K562 (cell line): ENCODE measurements around the gene SND1. TPM values are rescaled to one million over a fixed set of nuclear protein-coding genes. Genes with fewer than 3 reads are reported as not detected.

ENCODE experiments used
- ATAC-seq: fragments of 200-7000 bp; cut with Tn5 transposase; 3 replicates; pipeline ENCODE4 v1.9.1; 2020; ENCODE audit warnings: moderate library complexity
- BruUV-seq: library from RNA; stranded (reverse); fragments of 400-500 nt; replicated peaks from 2 replicates; lab custom pipeline; 2021; lab: Mats Ljungman, UMichigan
- CTCF ChIA-PET: fragments of 300-600 bp; formaldehyde crosslinking; extraction: SDS; loops from one replicate; lab custom pipeline; 2021; ENCODE audit warnings: low intra/inter-chr PET ratio; lab: Yijun Ruan, JAX
- POLR2A ChIA-PET: fragments of 300-600, 350-650 bp; sonication (Branson Sonifier 250); formaldehyde crosslinking; extraction: SDS; loops from one replicate; lab custom pipeline; 2021; ENCODE audit warnings: antibody characterized with exemption, inconsistent platforms; lab: Yijun Ruan, JAX
- DNase-seq, 4 experiments: peaks; one replicate each; pipeline versions ENCODE4 v3.0.0 to v3.0.0-alpha.2; 2011 to 2018; ENCODE audit warnings: low spot score in 3 of 4, mixed read lengths in 3 of 4; ENCODE audit errors: extremely low read depth in 1 of 4
- FAIRE-seq: peaks from 2 replicates; lab custom pipeline; 2011; peaks lifted over from hg19 to GRCh38; lab: Jason Lieb, UNC
- H2AFZ ChIP-seq: 2 replicates; pipeline ENCODE4 v1.6.0; 2011; ENCODE audit warnings: low read depth, low read length, control low read depth, inconsistent platforms
- H3K27ac ChIP-seq: fragments of 200-600 bp; 3 replicates; pipeline ENCODE4 v1.8.0; 2011; ENCODE audit warnings: low read depth, mild to moderate bottlenecking, control low read depth, inconsistent platforms, low read length, moderate library complexity, mixed read lengths; ENCODE audit errors: extremely low read depth
- H3K27me3 ChIP-seq, 2 experiments: fragments of 300-600 bp in 1 of 2; 2 replicates in 1 of 2; 3 replicates in 1 of 2; pipeline versions ENCODE4 v1.6.0 to v1.8.0; 2011; ENCODE audit warnings: inconsistent platforms in 2 of 2, low read length in 2 of 2, mild to moderate bottlenecking in 1 of 2, mixed read lengths in 1 of 2, moderate library complexity in 1 of 2; ENCODE audit not compliant: control insufficient read depth in 2 of 2, insufficient read depth in 2 of 2
- H3K36me3 ChIP-seq: fragments of 300-600 bp; 3 replicates; pipeline ENCODE4 v1.8.0; 2011; ENCODE audit warnings: mild to moderate bottlenecking, low read length, inconsistent platforms; ENCODE audit not compliant: control insufficient read depth, insufficient read depth
- H3K4me1 ChIP-seq, 2 experiments: fragments of 200-600 bp in 1 of 2; replicated peaks in 1 of 2; 2 replicates in 1 of 2; 3 replicates in 1 of 2; pipeline versions ENCODE4 v1.5.1 to v1.8.0; 2011; ENCODE audit warnings: inconsistent platforms in 2 of 2, low read length in 2 of 2, mild to moderate bottlenecking in 1 of 2, mixed read lengths in 1 of 2, moderate library complexity in 1 of 2; ENCODE audit not compliant: control insufficient read depth in 2 of 2, insufficient read depth in 2 of 2
- H3K4me2 ChIP-seq: 2 replicates; pipeline ENCODE4 v1.6.1; 2011; ENCODE audit warnings: low read length, control low read depth, inconsistent platforms, mixed read lengths; ENCODE audit not compliant: insufficient read depth
- H3K4me3 ChIP-seq: fragments of 200-600 bp; sonication (generic), shearing (Covaris generic); 2 replicates; pipeline ENCODE4 v1.5.1; 2016; ENCODE audit warnings: control low read depth, inconsistent platforms
- H3K79me2 ChIP-seq: fragments of 200-600 bp; 3 replicates; pipeline ENCODE4 v1.8.0; 2011; ENCODE audit warnings: low read length, inconsistent platforms; ENCODE audit not compliant: control insufficient read depth, insufficient read depth
- H3K9ac ChIP-seq, 2 experiments: 2 replicates each; pipeline versions ENCODE4 v1.6.0 to v1.6.1; 2011; ENCODE audit warnings: low read depth in 2 of 2, low read length in 2 of 2, control low read depth in 1 of 2, inconsistent platforms in 1 of 2, mild to moderate bottlenecking in 1 of 2, mixed read lengths in 1 of 2; ENCODE audit not compliant: insufficient read depth in 1 of 2
- H3K9me1 ChIP-seq: one replicate; pipeline ENCODE4 v1.6.0; 2011; ENCODE audit warnings: inconsistent platforms, mild to moderate bottlenecking, low read length, moderate library complexity; ENCODE audit not compliant: control insufficient read depth, insufficient read depth
- H3K9me3 ChIP-seq: replicated peaks from 2 replicates; pipeline ENCODE4 v1.5.1; 2011; ENCODE audit warnings: low read depth, low read length, inconsistent platforms; ENCODE audit not compliant: control insufficient read depth, insufficient read depth
- H4K20me1 ChIP-seq: replicated peaks from 2 replicates; pipeline ENCODE4 v1.6.1; 2011; ENCODE audit warnings: low read length, inconsistent platforms, mixed read lengths; ENCODE audit not compliant: control insufficient read depth, insufficient read depth
- CREB5 ChIP-seq: fragments of 250-450 bp; sonication (Bioruptor Pico); IDR thresholded peaks from 2 replicates; pipeline ENCODE4 v1.5.0; 2020; ENCODE audit warnings: mild to moderate bottlenecking
- EGR1 ChIP-seq: fragments of 450-650 bp; conservative IDR thresholded peaks from 2 replicates; pipeline ENCODE4 v1.6.1; 2017; ENCODE audit warnings: mild to moderate bottlenecking
- SFPQ ChIP-seq: fragments of 200-400 bp; formaldehyde crosslinking; IDR thresholded peaks from 2 replicates; pipeline ENCODE4 v1.6.1; 2017; ENCODE audit warnings: mild to moderate bottlenecking, low read depth, low read length, moderate library complexity
- SMAD2 ChIP-seq: fragments of 150-350 bp; IDR thresholded peaks from 2 replicates; pipeline ENCODE4 v1.6.1; 2014; ENCODE audit warnings: low read depth, mild to moderate bottlenecking, low read length
- WGBS: fragments of 100-300 bp; shearing (Covaris generic); methylation state at CpG from one replicate; pipeline ENCODE4 v1.1.6; 2016; ENCODE audit warnings: low coverage, mixed read lengths; ENCODE audit not compliant: insufficient coverage; ENCODE audit errors: missing lambda C conversion rate; 5-methylcytosine and 5-hydroxymethylcytosine counted together
- in situ Hi-C: fragments of 300-500 bp; cut with MboI; formaldehyde crosslinking; loops from 4 replicates; pipeline ENCODE4 v1.15.0; 2018; ENCODE audit warnings: inconsistent platforms, mixed read lengths
- intact Hi-C: fragments of 100-400 bp; cut with micrococcal nuclease; formaldehyde crosslinking; loops from 2 replicates; pipeline ENCODE4 v1.14.2; 2022
- polyA plus RNA-seq, 8 experiments: library from polyadenylated mRNA; depleted of rRNA in 4 of 8; stranded (reverse) in 5 of 8; unstranded in 3 of 8; fragments of >200 nt; fragmentation: Nextera tagmentation in 2 of 8; fragmentation: Illumina TruSeq in 1 of 8; extraction: Ambion mirVana in 2 of 8; extraction: Trizol in 1 of 8; gene quantifications; 2 replicates each; pipeline versions ENCODE4 v1.2.1 to v1.2.3, GENCODE V29; 2011 to 2014; ENCODE audit warnings: inconsistent platforms in 1 of 8, missing spikeins in 1 of 8
- total RNA-seq, 7 experiments: library from RNA; depleted of rRNA in 6 of 7; stranded (reverse); fragments of >200 nt in 6 of 7; fragmentation: Illumina TruSeq in 2 of 7; extraction: Trizol in 2 of 7; gene quantifications; 2 replicates each; pipeline versions ENCODE4 v1.2.1 to v1.2.3, GENCODE V29; 2011 to 2021; ENCODE audit warnings: low replicate concordance in 1 of 7

Gene SND1
- total and polyA plus RNA-seq, 9 of the 15 experiments (the other 6 are each of a cell fraction or from before 2014, with no cell fraction given) = 46.5 to 307 (median 191) TPM

- TF ChIP-seq CREB5 (CRISPR knock-in tag) (no peak), SFPQ (no peak)
These were observed 244.7 kb downstream of the SND1 start (continued) for GRCh38 chr7:127896659-127897058.

GRCh38 chr7:127897704-127898454, 245.9 kb downstream of the SND1 start:
- TF ChIP-seq EGR1 = peak; percentile 65
- no peak for TF ChIP-seq SMAD2
- H3K36me3 ChIP-seq = peaks cover 61% of the 10 kb centered on the region
- in situ Hi-C loops (no loop called here), intact Hi-C loops (no loop called here)
- DNase-seq (no peak), FAIRE-seq (no peak), ATAC-seq (no peak)
- H3K4me3 ChIP-seq = no peak overlapping the region
- POLR2A ChIA-PET = interaction anchor here (0.6 to 2.4 kb wide), 5 partner anchors 9 to 59 kb away, joined by 3 to 10 read pairs (median 3); no protein-coding TSS in a partner anchor
- peaks cover 30 to 68% of the 10 kb centered on the region in 2 experiments for H3K4me1 ChIP-seq
- H3K9me3 ChIP-seq = no peaks in the 10 kb centered on the region
- no peak overlapping the region for H3K4me2 ChIP-seq
- 76% methylated on average over 4 of the region's 4 CpGs for WGBS
- H3K9me1 ChIP-seq = peaks cover 15% of the 10 kb centered on the region
- peaks cover 87% of the 10 kb centered on the region for H3K79me2 ChIP-seq
- H2AFZ ChIP-seq = no peak overlapping the region
- H3K27me3 ChIP-seq = no peaks in the 10 kb centered on the region
- H4K20me1 ChIP-seq = peaks cover 36% of the 10 kb centered on the region
- CTCF ChIA-PET = no interaction called here
- H3K27ac ChIP-seq = no peak overlapping the region
- no peak overlapping the region for H3K9ac ChIP-seq
- no TSS peak for BruUV-seq
